ENCODE data around the gene SLC12A6.

Gene SLC12A6

GRCh38 chr15:34359416-34359815 is 21.8 kb upstream of the SLC12A6 start:
- ChIA-PET POLR2A (no interaction called here), CTCF (no interaction called here)
- no peak for DNase-seq (ENCODE audit: extremely low spot score)
- no peak for TF ChIP-seq FOXM1 (IDR thresholded peaks at IDR 0.05; ENCODE audit: borderline replicate concordance)
- no peak for TF ChIP-seq SUZ12 (IDR thresholded peaks at IDR 0.05)
- no peak for TF ChIP-seq FOXA1 (IDR thresholded peaks at IDR 0.05)
- no peak for TF ChIP-seq HDGF (IDR thresholded peaks at IDR 0.05; ENCODE audit: borderline replicate concordance)
- no peak for TF ChIP-seq L3MBTL2 (conservative IDR thresholded peaks at IDR 0.05)
- TF ChIP-seq TARDBP (IDR thresholded peaks at IDR 0.05): no peak
- no peak for TF ChIP-seq ELF4 (IDR thresholded peaks at IDR 0.05)
- no peak for TF ChIP-seq SP1 (IDR thresholded peaks at IDR 0.05)
- no peak for TF ChIP-seq CTBP1 (IDR thresholded peaks at IDR 0.05; ENCODE audit: borderline replicate concordance)
- TF ChIP-seq ZNF384 (IDR thresholded peaks at IDR 0.05): no peak
- TF ChIP-seq PKNOX1 (IDR thresholded peaks at IDR 0.05): no peak
- no peak for TF ChIP-seq ARNT (IDR thresholded peaks at IDR 0.05)

GRCh38 chr15:34358948-34359347 is 21.4 kb upstream of the SLC12A6 start:
- POLR2A ChIA-PET: no interaction called here

GRCh38 chr15:34358367-34358766 is 20.8 kb upstream of the SLC12A6 start:
- ChIA-PET CTCF (no interaction called here), POLR2A (interaction anchor here (1.0 to 1.6 kb wide), 2 partner anchors 8 to 135 kb away, joined by 3 to 6 read pairs; partner anchors contain the start of gene LPCAT4)
- no peak for TF ChIP-seq BHLHE40 (IDR thresholded peaks at IDR 0.05; ENCODE audit: borderline replicate concordance)
- TF ChIP-seq FOXK2 (IDR thresholded peaks at IDR 0.05): no peak
- TF ChIP-seq FOXA1 (IDR thresholded peaks at IDR 0.05): no peak
- TF ChIP-seq FOXM1 (IDR thresholded peaks at IDR 0.05; ENCODE audit: borderline replicate concordance): no peak
- TF ChIP-seq SP1 (IDR thresholded peaks at IDR 0.05): no peak
- TF ChIP-seq CTBP1 (IDR thresholded peaks at IDR 0.05; ENCODE audit: borderline replicate concordance): no peak
- TF ChIP-seq HDGF (IDR thresholded peaks at IDR 0.05; ENCODE audit: borderline replicate concordance): no peak
- TF ChIP-seq SUZ12 (IDR thresholded peaks at IDR 0.05): no peak
- TF ChIP-seq ZNF384 (IDR thresholded peaks at IDR 0.05): no peak
- TF ChIP-seq ELF4 (IDR thresholded peaks at IDR 0.05): no peak
- no peak for TF ChIP-seq LEF1 (IDR thresholded peaks at IDR 0.05; ENCODE audit: borderline replicate concordance)
- no peak for TF ChIP-seq ARNT (IDR thresholded peaks at IDR 0.05)
- TF ChIP-seq L3MBTL2 (conservative IDR thresholded peaks at IDR 0.05): no peak
- TF ChIP-seq NFRKB (IDR thresholded peaks at IDR 0.05): no peak
- DNase-seq (ENCODE audit: extremely low spot score): peak; percentile 19

More at GRCh38 chr15:34358948-34359347, 21.4 kb upstream of the SLC12A6 start:
- no peak for DNase-seq (ENCODE audit: extremely low spot score)
- CTCF ChIA-PET: no interaction called here
- TF ChIP-seq ZNF384 (IDR thresholded peaks at IDR 0.05) (no peak), HDGF (IDR thresholded peaks at IDR 0.05; ENCODE audit: borderline replicate concordance) (no peak), ARNT (IDR thresholded peaks at IDR 0.05) (no peak), BHLHE40 (IDR thresholded peaks at IDR 0.05; ENCODE audit: borderline replicate concordance) (no peak), SP1 (IDR thresholded peaks at IDR 0.05) (no peak), FOXK2 (IDR thresholded peaks at IDR 0.05) (no peak), NFRKB (IDR thresholded peaks at IDR 0.05) (no peak), FOXA1 (IDR thresholded peaks at IDR 0.05) (no peak), L3MBTL2 (conservative IDR thresholded peaks at IDR 0.05) (no peak), ELF4 (IDR thresholded peaks at IDR 0.05) (no peak), FOXM1 (IDR thresholded peaks at IDR 0.05; ENCODE audit: borderline replicate concordance) (no peak), TARDBP (IDR thresholded peaks at IDR 0.05) (no peak), CTBP1 (IDR thresholded peaks at IDR 0.05; ENCODE audit: borderline replicate concordance) (no peak)

GRCh38 chr15:34357653-34358052 is 20.1 kb upstream of the SLC12A6 start:
- DNase-seq (ENCODE audit: extremely low spot score): no peak
- CTCF ChIA-PET: no interaction called here
- POLR2A ChIA-PET: interaction anchor here (1.0 to 1.6 kb wide), 2 partner anchors 9 to 134 kb away, joined by 3 to 6 read pairs; partner anchors contain the start of gene LPCAT4
- TF ChIP-seq FOXM1 (IDR thresholded peaks at IDR 0.05; ENCODE audit: borderline replicate concordance) (no peak), L3MBTL2 (conservative IDR thresholded peaks at IDR 0.05) (no peak), SUZ12 (IDR thresholded peaks at IDR 0.05) (no peak), ARNT (IDR thresholded peaks at IDR 0.05) (no peak), ZNF384 (IDR thresholded peaks at IDR 0.05) (no peak), NFRKB (IDR thresholded peaks at IDR 0.05) (no peak), CTBP1 (IDR thresholded peaks at IDR 0.05; ENCODE audit: borderline replicate concordance) (no peak), HDGF (IDR thresholded peaks at IDR 0.05; ENCODE audit: borderline replicate concordance) (no peak), PKNOX1 (IDR thresholded peaks at IDR 0.05) (no peak), BHLHE40 (IDR thresholded peaks at IDR 0.05; ENCODE audit: borderline replicate concordance) (no peak), FOXK2 (IDR thresholded peaks at IDR 0.05) (no peak), TARDBP (IDR thresholded peaks at IDR 0.05) (no peak), SP1 (IDR thresholded peaks at IDR 0.05) (no peak)

- no peak for TF ChIP-seq FOXA1 (IDR thresholded peaks at IDR 0.05)
- no peak for TF ChIP-seq SUZ12 (IDR thresholded peaks at IDR 0.05)
- ChIA-PET POLR2A (interaction anchor here (0.9 to 1.1 kb wide), 2 partner anchors 11 to 12 kb away, joined by 3 to 5 read pairs; partner anchors contain the start of genes LPCAT4, NOP10 and NUTM1), CTCF (interaction anchor here (1.4 to 2.0 kb wide), 2 partner anchors 11 to 12 kb away, joined by 3 to 6 read pairs; partner anchors contain the start of genes LPCAT4, NOP10 and NUTM1)
- no peak for DNase-seq (ENCODE audit: extremely low spot score)
Measured at GRCh38 chr15:34355241-34355640, 17.7 kb upstream of the SLC12A6 start.

GRCh38 chr15:34354286-34354685 is 16.7 kb upstream of the SLC12A6 start:
- TF ChIP-seq ARNT (IDR thresholded peaks at IDR 0.05): no peak
- no peak for TF ChIP-seq PKNOX1 (IDR thresholded peaks at IDR 0.05)
- no peak for TF ChIP-seq HDGF (IDR thresholded peaks at IDR 0.05; ENCODE audit: borderline replicate concordance)
- no peak for TF ChIP-seq L3MBTL2 (conservative IDR thresholded peaks at IDR 0.05)
- TF ChIP-seq NFRKB (IDR thresholded peaks at IDR 0.05): no peak
- TF ChIP-seq ZNF384 (IDR thresholded peaks at IDR 0.05): no peak
- TF ChIP-seq CTBP1 (IDR thresholded peaks at IDR 0.05; ENCODE audit: borderline replicate concordance): no peak
- TF ChIP-seq FOXK2 (IDR thresholded peaks at IDR 0.05): no peak
- TF ChIP-seq FOXA1 (IDR thresholded peaks at IDR 0.05): no peak
- no peak for TF ChIP-seq SP1 (IDR thresholded peaks at IDR 0.05)
- TF ChIP-seq ELF4 (IDR thresholded peaks at IDR 0.05): no peak
- no peak for TF ChIP-seq LEF1 (IDR thresholded peaks at IDR 0.05; ENCODE audit: borderline replicate concordance)
- TF ChIP-seq FOXM1 (IDR thresholded peaks at IDR 0.05; ENCODE audit: borderline replicate concordance): no peak
- TF ChIP-seq SUZ12 (IDR thresholded peaks at IDR 0.05): no peak
- TF ChIP-seq BHLHE40 (IDR thresholded peaks at IDR 0.05; ENCODE audit: borderline replicate concordance): no peak
- TF ChIP-seq TARDBP (IDR thresholded peaks at IDR 0.05): no peak
- POLR2A ChIA-PET: interaction anchor here (0.9 to 1.1 kb wide), 2 partner anchors 11 to 12 kb away, joined by 3 to 5 read pairs; partner anchors contain the start of genes LPCAT4, NOP10 and NUTM1
- no peak for DNase-seq (ENCODE audit: extremely low spot score)
- CTCF ChIA-PET: interaction anchor here (2.0 kb wide), 1 partner anchor 12 kb away, joined by 6 read pairs; the partner anchor contains the start of gene LPCAT4
